Stimulated activated CD8-positive, alpha-beta memory T cell treated with anti-CD3 and anti-CD28 coated beads, Interleukin-15, amount 100 ng/mL, for 1 hour (primary cell): ENCODE results near the gene KLHL42.
"Not testable (repeated sequence)": the region's sequence is repeated elsewhere in the genome, so short reads cannot be mapped to it uniquely, and the experiment has no call there.

Experiments
- DNase-seq: peaks from one replicate; pipeline ENCODE4 v3.0.0-alpha.2; 2020; ENCODE audit warnings: low read depth

KLHL42 gene

DNA sequence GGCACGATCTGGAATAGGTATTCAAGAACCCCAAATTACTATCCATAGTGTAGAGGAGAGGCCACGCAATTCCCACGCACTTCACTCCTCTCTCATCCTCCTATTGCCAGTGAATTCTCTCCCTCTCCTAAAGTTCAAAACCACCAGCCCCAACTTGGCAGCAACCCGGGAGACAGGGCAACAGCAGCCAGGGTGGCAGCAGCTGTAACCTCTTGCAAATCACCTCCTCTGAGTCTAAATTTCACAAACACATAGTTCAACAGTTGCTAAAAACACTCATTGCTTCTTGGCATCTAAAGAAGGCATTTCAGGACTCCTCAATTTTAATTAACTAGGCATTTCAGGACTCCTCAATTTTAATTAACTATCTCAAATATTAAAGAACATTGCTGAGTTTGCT lies 37.7 kb downstream of the KLHL42 start:
- no peak for DNase-seq

DNA sequence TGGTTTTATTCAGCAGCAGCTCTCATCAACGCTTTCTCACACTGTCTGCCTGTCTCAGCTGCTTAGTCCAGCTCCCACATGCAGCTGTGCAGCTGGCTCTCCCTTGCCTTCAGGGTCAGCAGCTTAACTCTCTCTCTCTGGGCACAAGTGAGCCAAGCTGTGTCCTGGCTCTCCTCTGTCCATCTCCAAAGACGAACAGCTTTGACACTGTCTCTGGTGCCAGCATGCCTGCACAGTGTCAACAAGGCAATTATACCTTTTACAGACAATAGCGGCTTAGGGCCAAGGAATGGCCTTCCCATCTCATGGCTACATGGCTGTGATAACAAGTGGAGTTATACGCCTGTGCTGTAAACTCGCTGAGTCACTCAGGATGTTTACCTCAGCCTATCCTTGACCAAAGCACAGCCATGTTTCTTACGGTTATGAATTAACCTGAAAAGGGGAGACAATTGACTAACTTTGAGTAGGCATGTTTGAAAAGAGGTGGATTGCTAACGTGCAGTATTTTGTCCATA lies 38.4 kb downstream of the KLHL42 start:
- no peak for DNase-seq

DNA sequence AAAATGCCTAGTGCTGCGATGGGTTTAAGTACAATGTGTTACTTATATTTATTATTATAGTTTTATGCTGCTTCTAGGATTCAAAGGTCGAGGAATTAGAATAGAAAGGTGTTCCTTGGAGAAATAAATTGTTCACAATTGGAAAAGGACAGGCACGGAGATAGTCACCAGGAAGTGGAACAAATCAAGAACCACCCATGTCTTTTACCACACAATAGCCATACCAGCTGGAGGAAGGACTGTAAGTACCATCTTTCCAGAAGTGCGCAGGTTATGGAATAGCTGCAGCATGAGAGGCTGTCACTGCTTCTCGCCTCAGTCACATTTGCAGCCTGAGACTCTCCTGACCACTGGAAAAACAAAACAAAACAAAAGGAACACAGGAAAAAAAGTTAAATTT lies 40.5 kb downstream of the KLHL42 start:
- no peak for DNase-seq

DNA sequence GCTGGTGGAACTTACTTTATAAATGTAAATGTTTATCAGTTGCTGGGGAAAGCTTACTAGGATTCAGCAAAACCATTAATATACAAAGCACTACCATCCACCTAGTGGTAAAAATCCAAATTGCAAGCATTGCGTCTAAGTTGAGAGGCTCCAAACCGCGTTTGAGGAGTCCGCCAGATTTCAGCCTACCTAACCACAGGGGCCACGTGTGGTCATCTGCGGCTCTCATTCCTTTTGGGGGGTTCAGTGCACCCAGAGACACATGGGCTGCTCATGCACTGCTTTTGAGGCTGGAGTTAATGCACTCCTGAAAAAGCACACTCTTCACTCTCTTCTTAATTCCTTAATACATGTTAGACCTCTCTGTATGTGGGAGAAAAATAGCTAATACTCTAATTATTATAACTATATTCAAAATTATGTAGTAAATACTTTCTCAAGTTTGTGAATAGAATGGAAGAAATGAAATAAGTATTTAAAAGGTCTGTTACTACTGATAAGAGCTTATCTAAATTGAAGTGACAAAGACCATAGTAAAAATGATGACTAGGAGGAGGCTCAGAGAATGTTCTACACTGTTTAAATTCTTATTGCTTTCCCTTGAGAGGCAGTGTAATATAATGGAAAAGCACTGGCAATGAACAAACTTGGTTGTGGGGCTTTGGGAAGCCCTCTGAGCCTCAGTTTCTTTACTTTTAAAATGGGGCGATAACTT lies 41.4 kb downstream of the KLHL42 start:
- no peak for DNase-seq

DNA sequence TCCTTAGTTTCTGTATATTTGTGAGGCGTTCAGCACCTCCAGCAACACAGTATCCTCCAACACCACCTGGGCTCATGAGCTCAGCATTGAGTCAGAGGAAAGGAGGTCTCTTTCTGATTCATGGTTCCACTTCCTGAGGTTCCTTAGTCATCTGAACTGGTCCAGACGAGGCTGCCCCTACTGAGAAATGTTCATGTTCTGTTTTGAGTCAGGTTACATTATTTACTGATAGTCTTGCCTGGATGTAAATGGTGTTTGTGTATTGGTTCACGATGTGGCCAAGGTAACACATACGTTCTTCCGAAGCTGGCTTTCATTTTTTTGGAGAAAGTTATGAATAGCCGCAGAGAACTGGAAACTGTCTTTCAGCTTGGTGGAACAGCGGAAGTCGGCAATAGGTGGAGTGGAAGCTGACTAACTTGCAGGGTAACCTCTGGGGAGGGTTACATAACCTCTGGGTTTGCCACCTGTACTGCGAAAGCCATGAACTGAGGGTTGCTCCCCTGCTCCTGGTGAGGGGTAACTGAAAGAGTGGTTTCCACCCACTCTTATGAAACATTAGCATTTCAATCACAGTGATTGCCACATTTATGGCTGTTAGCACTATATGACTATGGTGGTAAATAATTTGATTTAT lies 42.2 kb downstream of the KLHL42 start:
- DNase-seq: peak; percentile 18

DNA sequence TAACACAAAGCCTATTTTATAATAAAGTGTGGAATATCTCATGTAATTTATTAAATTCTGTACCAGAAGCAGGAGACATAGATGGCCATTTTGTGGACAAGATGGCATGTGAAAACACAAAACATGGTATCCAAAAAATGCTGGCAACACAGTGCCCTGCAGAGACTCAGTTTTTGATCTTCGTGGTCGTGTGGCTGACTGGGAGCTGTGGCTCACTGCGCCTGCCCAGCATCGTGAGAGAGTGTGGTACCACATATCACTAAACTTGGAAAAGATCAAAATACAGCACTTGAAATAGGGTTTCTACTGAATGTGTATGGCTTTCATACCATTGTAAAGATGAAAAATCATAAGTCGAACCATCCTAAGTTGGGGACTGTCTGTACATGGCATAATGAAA lies 43.0 kb downstream of the KLHL42 start:
- DNase-seq: no peak

DNA sequence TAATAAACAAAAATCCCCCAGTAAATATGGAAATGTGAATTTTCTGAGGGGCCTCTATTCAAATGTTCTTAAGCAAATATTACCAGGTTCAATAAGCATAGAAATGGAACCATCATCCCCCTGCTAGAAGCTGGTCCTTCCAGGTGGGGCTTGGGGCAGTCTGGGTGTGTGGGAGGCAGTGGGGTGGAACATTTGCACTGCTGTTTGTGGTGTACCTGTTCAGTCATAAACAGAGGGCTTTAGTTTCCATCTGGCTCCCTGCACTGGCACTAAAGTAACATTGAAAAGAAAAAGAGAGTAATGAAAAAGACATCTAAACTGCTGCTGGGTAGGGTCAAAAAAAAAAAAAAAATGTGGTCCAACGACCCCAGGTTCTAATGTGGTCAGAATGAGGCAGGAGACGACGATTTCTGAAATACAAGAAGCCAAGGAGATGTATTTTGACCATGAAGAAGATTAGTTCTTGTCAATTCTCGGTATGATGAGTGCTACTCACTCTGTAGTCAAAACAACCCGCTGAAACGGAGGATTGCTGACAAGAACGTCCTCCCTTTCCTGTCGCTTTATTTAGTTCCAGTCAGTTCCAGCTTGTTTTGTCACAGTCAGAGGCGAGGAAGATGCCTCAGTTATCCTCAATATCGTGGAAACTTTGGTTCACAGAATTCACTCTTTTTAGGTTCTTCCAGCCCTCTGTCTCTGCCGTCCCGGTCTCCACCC lies 44.3 kb downstream of the KLHL42 start:
- no peak for DNase-seq

DNA sequence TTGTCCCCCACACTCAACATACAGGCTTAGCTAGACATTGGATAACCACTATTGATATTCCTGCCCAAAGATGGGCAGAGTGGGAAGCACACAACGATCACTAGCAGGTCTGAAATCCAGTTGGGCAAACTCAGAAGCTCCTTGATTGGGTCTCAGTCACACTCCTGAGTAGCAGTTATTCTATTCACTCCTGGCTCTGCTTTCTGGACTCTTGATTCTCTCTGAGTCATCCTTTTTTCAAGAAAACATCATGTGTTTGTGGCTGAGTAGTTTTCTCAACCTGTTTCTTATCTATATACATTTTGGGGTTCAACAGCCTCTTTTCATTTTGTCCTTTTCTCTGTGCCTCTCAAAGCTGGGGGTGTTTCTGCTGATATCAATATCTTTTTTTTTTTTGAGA lies 46.0 kb downstream of the KLHL42 start:
- DNase-seq: no peak

DNA sequence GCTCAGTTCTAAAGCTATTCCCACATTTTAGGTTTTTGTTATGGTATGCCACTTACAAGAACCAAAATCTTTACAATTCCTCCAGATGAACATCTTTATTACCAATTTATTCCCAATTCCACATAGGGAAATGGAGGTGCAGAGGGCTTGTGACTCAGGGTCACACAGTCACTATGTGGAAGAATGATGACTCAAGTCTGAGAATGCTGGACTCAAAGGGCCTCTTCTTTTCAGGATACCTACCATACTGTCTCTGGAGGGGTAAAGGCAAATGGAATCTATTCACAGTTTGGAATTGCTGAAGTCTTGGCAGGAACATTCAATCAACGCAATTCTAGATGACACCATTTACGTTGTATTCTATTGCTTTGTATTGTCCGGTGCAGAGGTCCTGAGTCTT lies 48.2 kb downstream of the KLHL42 start:
- DNase-seq: no peak

DNA sequence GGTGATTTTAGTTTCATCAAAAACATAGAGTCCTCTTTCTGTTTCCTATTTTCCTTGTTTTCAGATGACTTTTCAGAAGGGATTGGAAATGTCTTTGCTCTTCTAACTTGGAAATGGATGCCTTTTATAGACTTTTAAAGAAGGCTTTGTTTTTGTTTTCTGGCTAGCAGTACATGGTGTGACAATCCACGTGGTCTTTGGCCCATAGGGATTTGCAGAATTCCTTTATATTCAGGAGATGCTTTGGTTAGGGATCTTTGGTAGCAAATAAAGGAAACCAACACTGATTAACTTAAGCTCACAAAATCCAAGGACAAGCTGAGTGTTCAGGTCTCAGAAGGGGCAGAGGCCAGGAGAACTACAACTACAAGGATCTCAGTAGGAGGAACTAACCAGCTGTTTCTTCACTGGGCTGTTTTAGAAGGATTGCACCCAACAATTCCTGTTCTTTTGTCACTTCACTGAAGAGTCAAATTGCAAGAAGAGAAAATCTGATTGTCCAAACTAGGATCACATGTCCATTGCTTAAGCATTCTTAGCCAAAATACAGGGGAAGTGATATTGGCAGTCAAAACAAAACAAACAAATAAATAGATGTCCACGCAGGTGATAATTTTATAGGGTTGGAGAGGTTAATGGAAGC lies 58.6 kb downstream of the KLHL42 start:
- no peak for DNase-seq

DNA sequence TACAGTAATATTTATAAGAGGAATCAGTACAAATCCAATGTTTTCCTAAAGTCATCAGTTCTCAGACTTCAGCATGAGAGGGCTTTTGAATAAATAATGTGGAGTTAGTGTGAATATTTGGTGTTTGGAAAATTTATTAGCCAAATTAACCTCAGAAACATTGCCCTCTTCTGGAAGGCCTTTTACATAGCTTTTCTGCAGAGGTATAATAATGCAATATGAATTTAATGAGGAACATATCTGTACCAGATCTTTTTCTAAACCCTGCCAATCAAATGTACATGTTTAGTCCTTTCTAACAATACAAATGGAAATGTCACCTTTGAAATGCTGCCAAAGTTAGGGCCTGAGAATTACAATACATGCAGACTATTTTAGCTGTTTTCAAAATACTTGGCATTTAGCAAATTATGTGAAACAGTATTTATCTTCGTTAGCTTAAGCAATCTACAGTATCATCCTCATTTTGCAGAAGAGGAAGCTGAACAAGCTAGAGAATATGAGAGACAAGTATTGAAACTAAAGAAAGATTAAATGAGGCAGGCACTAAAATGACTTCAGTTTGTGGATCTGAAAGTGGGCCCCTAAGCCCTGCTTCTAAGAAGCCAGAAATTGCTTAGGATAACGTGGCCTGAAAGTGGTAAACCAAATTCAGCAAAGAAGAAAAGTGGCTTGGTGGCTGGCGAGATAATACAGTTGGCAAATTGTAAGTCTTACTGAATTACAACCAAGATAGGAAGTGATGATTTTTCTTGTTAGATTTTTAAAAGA lies 60.4 kb downstream of the KLHL42 start:
- no peak for DNase-seq

DNA sequence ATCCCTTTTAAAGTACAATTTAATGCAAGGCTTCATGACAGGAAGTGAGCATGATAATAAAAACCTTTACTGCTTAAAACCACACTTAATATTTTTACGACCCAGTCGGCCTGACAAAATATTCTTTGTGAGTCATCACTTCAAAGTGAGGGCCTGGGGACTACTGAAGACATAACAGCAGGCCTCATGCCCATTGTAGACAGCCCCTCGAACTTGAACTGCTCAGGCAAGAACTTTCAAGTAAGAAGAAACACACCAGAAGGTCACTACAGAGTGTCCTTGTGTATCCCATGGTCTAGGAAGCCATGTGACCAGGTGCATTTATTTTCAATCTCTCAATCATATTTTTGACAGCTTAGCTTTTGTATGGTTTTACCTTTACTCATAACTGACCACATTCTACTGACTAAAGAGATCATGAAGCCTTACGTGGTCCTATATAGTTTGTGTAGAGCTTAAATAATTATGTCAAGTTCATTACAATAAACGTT lies 61.4 kb downstream of the KLHL42 start:
- no peak for DNase-seq

DNA sequence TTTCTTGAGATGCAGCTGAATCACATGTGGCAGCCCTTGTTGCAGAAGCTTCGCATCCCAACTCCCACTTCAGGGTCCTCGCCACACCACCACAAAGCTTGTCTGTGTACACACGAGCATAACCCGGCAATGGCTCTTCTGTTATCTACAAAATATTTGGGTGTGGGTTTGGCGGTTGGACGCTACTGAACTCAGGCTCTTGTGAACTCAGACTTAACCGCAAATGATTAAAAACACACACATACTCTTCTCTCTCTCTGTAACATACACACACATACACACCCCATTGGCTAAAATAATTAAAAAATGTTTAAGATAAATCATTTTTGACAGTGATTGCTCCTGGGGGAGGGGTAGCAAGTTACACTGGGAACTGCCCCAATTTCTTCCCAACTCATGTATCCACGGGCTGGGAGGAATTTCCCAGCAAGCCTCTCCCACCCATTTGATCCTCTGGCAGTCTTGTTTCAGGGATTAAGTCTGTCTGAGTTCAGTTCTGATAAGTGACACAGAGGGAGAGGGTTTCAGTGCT lies 63.7 kb downstream of the KLHL42 start:
- DNase-seq: no peak

DNA sequence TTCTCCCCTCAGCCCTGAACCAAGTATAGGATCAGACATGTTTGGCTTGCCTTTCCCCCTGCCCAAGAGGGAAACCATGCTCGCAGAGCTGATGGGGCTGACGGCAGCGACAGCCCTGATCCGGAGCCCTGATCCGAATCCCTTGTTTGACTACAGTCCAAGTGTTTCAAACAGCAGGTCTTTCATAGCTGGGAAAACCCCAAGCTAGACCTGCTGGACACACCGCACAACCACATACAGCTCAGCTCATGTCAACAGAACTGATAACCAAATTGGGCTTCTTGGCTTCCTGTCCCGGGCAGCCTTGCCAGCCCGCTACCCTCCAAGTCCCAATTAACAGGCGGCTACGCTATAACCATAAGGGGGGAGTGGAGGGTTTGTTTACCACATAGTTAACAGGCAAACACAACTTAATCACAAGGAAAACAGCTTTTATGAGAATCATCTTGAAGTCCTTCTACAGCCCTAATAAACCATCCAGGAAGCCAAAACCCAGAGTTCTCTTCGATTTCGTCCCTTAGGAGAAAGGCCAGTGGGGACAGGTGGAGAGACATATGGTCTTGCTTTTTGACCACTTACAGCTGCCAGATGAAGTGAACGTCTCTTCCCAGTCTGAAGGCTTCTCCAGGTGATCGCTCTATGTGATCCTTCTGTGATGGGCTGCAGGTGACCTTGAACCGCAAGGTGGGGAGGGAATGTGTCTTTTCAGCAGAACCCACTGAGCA lies 64.5 kb downstream of the KLHL42 start:
- no peak for DNase-seq

DNA sequence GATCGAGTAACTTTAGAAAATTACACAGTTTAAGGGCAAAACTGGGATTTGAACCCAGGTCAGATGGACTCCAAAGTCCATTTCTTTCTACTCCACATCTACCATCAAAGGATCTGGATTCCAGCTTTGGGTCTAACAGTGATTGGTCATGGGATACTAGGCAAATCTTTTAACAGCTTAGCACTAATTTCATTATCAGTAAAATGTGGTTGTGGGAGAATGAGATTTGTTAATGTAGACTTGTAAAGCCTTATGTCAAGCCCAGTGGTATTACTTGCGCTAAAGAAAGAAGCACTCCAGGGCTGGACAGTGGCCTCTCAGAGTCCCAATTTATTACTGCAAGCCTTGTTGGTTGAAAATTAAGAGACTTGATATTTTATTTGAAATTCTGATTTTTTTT lies 65.2 kb downstream of the KLHL42 start:
- no peak for DNase-seq

DNA sequence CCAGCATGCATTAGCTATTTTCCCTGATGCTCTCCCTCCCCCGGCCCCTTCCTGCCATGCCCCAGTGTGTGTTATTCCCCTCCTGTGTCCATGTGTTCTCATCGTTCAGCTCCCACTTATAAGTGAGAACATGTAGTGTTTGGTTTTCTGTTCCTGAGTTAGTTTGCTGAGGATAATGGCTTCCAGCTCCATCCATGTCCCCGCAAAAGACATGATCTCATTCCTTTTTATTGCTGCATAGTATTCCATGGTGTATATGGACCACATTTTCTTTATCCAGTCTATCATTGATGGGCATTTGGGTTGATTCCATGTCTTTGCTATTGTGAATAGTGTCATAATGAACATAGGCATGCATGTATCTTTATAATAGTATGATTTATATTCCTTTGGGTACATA lies 65.7 kb downstream of the KLHL42 start:
- DNase-seq: not testable (repeated sequence)

DNA sequence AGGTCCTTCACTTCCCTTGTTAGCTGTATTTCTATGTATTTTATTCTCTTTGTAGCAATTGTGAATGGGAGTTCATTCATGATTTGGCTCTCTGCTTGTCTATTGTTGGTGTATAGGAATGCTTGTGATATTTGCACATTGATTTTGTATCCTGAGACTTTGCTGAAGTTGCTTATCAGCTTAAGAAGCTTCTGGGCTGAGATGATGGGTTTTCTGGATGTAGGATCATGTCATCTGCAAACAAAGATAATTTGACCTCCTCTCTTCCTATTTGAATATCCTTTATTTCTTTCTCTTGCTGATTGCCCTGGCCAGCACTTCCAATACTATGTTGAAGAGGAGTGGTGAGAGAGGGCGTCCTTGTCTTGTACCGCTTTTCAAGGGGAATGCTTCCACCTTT lies 67.3 kb downstream of the KLHL42 start:
- DNase-seq: not testable (repeated sequence)

DNA sequence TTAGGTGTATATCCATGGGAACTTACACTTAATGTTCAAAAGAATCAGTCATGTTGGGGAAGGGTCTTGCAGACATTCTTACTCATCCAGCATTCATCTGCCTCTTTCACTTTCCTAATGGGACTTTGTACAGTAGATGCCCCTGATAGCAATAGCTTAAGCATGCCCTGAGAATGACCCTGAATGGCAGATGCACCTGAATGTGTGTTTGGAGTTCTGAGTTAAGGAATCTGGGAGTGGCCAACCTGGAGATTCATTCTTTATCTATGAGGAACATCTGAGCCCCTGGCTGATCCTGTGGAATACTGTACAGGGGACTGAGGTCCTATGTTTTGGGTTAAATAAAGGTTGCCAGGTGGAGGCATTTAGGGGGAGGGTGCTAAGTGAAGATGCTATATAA lies 71.3 kb downstream of the KLHL42 start:
- no peak for DNase-seq

DNA sequence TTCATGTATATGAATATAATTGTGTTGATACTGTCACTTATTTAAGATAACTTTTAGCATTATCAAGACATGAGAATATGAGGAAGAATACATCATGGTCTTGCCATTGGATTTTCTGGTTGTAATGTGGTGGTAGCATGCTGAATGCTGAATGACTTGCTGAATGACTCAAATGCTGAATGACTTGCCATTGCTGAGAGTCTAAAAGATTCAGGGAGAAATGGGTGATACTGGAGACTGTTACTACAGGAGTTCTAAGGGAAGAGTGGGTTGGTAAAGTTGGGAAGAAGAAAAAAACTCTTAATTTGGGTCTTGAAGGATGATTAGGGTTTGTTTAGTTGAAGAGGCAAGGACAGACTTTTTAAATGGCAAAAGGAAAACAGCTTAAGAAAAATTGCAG lies 72.1 kb downstream of the KLHL42 start:
- no peak for DNase-seq
